Measurements from ENCODE around the gene GMCL1.
A peak's percentile ranks its signal among the peaks of the same experiment; 100 is the strongest.

DNA sequence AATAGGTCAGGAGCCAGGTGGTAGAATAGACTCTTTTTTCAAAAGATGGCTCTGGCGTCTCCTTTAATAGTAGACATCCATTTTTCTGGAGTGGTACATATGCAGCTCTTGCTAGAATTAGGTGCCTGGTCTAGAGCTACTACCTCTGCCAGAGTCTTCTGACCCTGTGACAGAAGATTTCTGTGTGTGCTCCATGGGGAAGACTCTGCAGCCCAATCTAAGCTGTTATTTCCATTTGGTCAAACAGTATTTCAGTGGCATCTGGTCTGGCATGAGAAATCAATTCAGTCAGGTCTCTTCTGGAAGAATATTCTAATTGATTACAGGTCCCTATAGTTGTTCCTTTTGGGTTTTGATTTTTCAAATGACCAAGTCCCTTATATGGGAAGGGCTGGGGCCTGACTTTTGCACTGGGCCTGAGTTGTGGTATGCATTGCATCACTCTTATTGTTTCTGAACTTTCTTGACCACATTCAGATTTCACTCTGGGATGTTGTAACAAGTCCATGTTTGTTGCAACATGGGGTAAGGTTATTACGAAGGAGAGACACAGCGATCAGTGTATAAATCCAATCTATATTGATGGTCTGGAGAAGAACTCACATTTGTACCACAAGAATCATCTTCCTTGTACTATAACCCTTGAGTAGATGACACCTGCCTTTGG lies 97.5 kb downstream of the GMCL1 start:
- TF ChIP-seq, protein P1, sequence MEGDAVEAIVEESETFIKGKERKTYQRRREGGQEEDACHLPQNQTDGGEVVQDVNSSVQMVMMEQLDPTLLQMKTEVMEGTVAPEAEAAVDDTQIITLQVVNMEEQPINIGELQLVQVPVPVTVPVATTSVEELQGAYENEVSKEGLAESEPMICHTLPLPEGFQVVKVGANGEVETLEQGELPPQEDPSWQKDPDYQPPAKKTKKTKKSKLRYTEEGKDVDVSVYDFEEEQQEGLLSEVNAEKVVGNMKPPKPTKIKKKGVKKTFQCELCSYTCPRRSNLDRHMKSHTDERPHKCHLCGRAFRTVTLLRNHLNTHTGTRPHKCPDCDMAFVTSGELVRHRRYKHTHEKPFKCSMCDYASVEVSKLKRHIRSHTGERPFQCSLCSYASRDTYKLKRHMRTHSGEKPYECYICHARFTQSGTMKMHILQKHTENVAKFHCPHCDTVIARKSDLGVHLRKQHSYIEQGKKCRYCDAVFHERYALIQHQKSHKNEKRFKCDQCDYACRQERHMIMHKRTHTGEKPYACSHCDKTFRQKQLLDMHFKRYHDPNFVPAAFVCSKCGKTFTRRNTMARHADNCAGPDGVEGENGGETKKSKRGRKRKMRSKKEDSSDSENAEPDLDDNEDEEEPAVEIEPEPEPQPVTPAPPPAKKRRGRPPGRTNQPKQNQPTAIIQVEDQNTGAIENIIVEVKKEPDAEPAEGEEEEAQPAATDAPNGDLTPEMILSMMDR (IDR thresholded peaks at IDR 0.05) = no peak
- peak in 1 of 2 donors; percentile 80 for TF ChIP-seq POLR2AphosphoS5 (IDR thresholded peaks at IDR 0.05)
